ENCODE results near the gene DAPK1.

Gene DAPK1

DNA sequence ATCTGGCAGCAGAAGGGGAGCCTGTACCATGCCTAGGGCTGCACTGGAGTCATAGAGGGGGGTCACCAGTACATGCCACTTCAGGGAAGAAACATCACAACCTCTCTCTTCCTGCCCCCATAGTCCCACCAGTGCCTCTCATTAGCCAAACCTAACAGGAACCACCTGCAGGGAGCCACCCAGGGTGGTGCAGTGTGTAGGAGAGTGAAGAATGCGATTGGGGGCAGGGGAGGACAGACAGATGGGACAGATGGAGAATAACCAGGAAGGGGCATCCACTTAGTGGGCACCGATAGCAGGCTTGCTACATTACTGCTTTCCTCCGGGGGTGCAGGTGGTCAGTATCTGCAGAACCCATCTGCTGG is 19.2 kb downstream of the DAPK1 start:
- DNase-seq (ENCODE audit: low read depth in 2 of 2) = no peak

DNA sequence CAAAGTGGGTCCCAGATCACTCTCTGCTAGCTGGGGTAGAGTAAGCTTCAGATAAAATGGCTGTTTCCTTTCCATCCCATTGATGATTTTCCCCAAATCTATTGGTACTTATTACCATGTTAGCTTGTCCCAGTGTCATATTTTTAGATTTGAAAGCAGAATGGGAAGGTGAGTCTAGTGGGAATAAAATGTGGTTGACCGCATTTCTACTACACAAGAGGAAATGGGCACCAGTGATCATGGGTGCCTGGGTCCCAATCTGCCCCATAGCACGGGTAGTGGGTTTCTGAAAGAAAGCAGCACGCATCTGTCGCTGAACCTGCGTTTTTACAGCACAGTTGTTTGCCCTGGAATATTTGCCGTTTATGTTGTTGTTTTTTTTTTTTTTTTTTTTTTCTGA is 20.1 kb downstream of the DAPK1 start:
- DNase-seq (ENCODE audit: low read depth in 2 of 2) = no peak

- no peak for DNase-seq (ENCODE audit: low read depth in 2 of 2)
These were observed 21.2 kb downstream of the DAPK1 start for GRCh38 chr9:87518702-87519335.

DNA sequence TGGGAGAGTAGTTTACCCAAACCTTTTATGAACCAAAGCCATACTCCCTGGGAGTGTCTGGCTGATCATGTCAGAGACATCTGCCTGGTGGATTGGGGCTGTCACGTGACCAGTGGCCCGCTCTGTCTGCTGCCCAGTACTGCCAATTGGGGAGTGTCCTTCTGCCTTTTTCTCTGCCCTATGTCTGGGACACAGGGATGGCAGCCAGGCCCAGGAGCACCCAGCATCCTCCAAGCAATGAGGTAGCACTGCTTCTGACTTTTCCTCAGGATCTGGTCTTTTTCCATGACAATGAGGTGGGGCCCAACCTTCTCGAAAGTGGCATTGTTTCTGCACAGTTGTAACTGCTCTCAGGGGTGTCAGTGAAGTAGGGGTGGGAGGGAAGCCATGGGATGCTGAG is 21.8 kb downstream of the DAPK1 start:
- DNase-seq (ENCODE audit: low read depth in 2 of 2) = no peak

DNA sequence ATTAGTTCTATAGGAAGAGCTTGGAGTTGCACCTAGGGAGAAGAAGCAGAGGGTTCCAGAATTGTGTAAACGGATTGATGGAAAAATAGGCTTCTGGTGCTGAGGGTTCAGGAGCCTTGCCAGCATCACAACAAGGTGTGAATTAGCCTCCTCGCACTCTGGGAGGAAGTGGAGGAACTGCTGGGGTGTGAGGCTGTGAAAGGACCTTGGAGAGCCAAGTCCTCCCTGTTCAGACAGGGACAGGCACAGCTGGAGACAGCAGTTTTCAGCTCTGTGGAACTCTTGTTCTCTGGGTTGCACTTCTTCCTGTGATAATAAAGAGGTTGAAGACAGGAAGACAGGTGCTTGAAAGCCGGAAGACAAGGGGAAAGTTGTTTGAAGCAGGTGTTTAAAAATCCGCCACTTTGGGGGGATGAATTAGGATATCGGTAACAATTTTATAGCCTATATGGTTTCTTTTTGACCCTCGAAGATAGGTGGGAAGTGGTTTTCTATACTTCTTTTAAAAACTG is 22.6 kb downstream of the DAPK1 start:
- DNase-seq (ENCODE audit: low read depth in 2 of 2) = no peak

- no peak for DNase-seq (ENCODE audit: low read depth in 2 of 2)
These were observed 24.2 kb downstream of the DAPK1 start for GRCh38 chr9:87521834-87522233.

DNA sequence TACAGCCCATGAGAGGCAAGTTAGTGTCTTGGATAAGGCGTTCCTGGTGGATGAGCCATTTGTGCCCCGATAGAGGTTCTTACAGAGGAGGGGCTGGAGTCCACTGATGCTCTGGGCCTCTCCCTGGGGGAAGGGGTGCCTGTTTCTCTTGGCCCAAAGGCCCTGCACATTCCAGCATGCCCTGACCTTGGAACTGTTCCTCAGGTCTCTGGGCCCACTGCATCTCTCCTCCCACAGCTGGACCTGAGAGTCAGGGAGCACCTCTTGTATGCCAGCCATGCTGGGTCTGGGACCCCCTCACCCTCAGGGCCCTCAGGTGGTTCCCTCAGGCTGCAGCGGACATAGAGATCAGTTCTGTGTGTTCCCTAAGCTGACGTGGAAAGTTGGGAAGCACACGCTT is 26.4 kb downstream of the DAPK1 start:
- DNase-seq (ENCODE audit: low read depth in 2 of 2) = no peak

GRCh38 chr9:87525546-87526303 is 28.1 kb downstream of the DAPK1 start:
- DNase-seq (ENCODE audit: low read depth in 2 of 2) = no peak

DNA sequence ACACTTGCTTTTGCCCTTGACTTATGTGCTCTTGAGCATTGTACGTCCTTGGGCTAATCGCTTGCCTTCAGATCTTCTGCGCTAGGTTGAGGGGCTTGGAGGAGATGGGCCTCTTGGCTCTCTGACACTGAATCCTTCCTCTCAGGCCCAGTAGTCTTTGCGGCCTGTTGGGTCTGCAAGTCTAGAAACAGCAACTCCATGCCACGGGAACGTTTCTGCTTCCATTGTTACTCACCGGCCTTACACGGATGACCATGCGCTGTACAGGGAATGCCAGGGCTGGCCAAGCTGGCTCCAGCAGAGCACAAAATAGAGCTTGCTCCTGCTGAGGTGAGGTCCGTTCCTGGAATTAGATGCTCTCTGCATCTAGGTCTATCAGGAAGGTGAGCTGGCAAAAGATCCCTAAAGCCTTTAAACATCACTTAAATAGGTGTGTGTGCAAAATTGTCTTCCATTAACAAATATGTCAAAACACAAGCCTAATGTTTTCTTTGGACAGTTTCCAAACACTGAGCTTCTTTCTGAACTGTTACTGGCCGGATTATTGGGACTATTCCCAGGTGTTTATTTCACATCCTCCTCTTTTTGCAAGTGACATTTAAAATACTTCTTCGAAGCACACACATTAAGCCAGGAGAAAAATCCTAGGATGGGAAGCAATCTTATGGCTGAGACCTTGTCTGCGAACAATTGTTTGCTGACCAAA is 29.7 kb downstream of the DAPK1 start:
- no peak for DNase-seq (ENCODE audit: low read depth in 2 of 2)

- no peak for DNase-seq (ENCODE audit: low read depth in 2 of 2)
These were observed 31.3 kb downstream of the DAPK1 start for GRCh38 chr9:87528969-87529368.

GRCh38 chr9:87529671-87530070 is 32.0 kb downstream of the DAPK1 start:
- DNase-seq (ENCODE audit: low read depth in 2 of 2) = no peak

DNA sequence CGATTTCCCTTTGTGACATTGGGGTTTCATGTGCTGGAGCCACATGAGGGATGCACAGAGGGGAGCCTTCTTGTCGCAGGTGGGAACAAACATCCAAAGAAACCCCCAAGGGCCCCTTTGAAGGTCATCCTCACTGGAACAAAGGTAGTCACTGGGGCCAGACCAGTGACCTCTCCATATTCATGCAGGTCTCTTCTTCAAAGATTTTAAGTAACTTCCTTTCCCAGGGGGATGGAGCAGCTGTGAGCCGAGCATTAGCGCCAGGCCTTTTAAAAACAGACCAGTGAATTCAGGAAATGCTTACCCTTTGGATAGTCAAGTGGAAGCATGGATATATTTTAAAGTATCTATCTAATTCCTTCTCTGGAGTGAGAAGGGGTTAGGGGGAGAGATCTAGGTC is 33.0 kb downstream of the DAPK1 start:
- no peak for DNase-seq (ENCODE audit: low read depth in 2 of 2)

GRCh38 chr9:87531370-87532295 is 34.0 kb downstream of the DAPK1 start:
- no peak for DNase-seq (ENCODE audit: low read depth in 2 of 2)

DNA sequence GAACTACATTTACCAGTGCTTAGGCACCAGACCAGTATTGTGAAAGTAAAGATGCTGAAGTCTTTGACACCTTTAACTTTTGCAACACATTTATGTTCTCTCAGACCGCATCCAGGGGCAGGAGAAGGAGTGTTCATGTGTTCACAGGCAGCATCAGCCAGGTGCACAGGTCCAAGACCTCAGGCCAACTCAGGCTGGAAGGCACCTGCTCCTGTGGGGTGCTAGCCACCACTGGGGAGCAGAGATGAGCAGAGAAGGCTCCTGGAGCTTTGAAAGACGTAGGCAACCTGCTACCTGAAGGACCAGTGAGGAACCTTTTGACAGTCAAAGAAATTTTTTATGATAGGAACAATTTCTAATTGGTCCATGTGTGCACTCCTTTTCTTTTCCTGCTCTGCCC is 35.6 kb downstream of the DAPK1 start:
- DNase-seq (ENCODE audit: low read depth in 2 of 2) = no peak

GRCh38 chr9:87534036-87534435 is 36.4 kb downstream of the DAPK1 start:
- no peak for DNase-seq (ENCODE audit: low read depth in 2 of 2)

GRCh38 chr9:87534957-87535356 is 37.3 kb downstream of the DAPK1 start:
- no peak for DNase-seq (ENCODE audit: low read depth in 2 of 2)

- DNase-seq (ENCODE audit: low read depth in 2 of 2) = peak in 1 of 2 donors; percentile 7
These were observed 38.3 kb downstream of the DAPK1 start for GRCh38 chr9:87535817-87536539.

DNA sequence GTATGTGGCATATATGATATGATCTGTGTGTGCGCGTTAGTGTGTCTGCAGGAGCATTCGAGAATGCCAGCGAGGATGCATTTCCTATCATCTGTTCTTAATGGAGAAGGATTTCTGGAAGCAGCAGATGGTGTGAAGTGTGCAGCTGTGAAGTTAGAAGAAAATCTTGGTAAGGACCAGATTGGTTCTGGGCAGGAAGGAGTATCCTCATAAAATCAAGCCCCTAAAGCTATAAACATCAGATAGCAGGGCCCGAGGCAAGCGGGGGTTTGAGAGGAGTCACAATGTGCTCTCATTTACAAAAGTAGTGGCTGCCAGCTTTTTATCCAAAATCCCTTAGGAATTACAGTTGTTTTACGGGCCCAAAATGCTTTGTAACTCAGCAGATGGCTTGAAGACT is 40.0 kb downstream of the DAPK1 start:
- no peak for DNase-seq (ENCODE audit: low read depth in 2 of 2)

DNA sequence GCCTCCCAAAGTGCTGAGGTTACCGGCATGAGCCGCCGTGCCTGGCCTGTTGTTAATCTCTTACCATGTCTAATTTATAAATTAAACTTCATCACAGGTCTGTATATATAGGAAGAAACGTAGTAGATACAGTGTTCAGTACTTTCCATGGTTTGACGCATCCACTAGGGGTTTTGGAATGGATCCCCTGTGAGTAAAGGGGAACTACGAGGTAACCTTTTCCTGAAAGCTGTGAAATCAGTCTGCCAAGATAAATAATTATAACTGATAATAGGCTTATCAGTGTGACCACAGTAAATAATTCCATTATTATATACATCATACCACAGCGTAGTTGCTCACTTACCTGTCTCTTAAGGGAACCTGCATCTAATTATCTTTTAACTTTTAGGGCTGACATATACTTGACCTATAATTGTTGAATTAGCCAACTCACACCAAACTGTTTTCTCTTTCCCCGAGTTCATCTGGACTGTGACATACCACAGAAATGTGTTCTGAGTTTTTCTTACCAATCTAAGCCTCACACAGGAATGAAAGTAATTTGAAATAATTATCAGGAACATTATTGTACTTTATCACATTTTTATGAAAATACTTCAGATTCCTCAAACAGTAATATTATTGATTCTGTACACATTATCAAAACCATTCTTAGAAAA is 42.9 kb downstream of the DAPK1 start:
- DNase-seq (ENCODE audit: low read depth in 2 of 2) = no peak

GRCh38 chr9:87541663-87542062 is 44.0 kb downstream of the DAPK1 start:
- DNase-seq (ENCODE audit: low read depth in 2 of 2) = no peak

DNA sequence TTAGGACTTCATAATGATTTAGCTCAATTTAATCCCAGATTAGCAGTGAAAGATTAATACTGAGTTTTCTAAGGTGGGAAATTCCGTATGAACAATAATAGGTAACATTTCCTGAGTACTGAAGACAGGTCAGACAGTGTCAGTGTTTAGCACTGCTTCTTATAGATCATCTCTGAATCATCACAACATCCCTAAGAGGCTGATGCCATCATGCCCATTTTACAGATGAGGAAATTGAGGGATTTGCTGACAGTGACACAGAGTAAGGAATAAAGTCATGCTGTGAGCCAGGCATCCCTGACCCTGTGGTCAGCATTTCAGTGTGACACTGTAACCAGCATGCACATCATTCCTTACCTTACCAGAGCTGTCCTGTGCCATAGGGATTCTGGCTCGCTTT is 44.5 kb downstream of the DAPK1 start:
- no peak for DNase-seq (ENCODE audit: low read depth in 2 of 2)
